ENCODE data around the gene CENPM.

CENPM gene

DNA sequence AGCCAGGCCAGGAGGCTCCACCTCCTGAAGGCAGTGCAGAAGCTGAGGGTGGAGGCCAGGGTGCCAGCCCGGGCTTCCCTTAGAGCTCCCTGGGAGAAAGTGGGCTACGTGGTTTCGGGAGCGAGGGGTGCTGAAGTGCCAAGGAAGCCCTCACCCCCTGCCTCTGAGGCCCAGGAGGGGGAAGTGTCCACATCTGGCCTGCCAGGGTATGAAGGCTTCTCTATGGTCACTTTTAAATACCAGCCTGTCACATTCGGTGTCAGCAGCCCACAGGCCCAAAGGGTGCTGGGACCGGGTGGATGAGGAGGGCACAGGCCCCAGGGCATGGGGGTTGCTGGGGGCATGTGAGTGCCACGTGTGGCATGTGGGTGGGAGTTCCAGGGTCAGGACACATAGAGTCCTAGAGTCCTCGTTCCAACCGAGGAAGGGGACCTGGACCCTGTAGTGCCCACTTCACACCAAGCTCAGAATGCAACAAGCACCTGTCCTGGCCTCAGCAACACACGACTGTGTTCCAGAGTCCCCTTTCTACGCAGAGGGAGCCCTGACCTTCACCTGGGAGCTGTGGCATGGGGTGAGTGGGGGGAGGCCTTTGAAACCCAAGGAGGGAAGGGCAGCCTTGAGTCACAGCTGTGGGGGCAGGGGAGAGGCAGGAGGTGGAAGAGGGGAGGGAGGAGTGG lies 33.8 kb downstream of the CENPM start:
- no peak for FAIRE-seq

DNA sequence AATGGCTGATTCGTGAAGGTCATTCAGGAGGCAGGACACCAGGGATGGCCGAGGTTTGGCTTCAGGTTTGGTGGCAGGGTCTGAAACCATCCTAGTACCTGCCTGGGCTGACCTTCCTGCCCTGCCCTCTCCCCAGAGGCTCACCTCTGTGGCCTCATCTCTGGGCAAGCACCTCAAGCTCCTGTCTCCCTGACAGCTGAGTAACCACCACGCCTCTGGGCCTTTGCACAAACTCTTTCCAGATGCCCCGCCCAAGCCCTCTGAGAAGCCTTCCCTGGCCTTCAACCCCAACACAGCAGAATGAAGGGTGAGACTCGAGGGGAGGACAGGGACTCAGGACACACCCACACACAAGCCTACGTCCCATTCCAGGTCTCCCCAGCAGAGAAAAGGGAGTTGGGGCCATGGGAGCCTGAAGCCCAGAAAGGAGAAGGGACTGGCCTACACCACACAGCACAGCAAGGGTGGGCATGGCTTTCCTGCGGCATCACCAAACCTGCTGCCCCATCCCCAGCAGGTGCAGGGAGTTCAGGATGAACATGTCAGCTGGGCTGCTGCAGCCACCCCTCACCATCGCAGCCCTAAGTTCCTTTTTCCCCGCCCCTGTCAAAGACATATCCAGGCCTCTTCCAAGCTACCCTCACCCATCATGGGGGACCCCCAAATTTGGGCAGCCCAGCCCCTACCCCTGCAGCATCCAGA lies 34.5 kb downstream of the CENPM start:
- no peak for FAIRE-seq

DNA sequence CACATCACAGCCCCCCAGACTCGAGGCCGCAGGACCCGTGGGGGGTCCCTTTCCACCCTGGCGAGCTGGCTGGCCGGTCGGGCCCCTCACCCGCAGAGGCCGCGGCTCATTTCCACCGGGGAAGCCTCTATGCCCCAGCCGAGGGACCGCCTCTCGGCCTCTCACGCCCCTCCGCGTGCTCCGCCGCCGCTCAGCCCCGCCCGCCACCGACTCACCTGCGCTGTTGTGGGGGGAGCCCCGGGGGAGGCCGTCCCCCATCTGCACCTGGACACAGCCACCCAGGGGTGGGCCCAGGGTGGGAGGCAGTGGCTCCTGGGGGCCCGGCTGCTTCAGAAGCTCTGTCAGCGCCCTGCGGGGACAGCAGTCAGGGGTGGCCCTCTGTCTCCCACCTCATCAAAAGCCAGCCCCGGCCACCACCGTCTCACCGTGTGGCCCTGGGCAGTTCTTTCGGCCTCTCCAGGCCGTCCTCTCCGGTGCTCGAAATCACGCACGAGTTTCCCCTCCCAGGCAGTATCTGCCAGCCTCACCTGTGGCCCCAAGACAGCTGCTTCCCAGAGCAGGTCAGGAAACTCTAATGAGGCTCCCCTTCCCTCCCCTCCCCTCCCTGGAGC lies 35.8 kb downstream of the CENPM start:
- FAIRE-seq, result no peak

DNA sequence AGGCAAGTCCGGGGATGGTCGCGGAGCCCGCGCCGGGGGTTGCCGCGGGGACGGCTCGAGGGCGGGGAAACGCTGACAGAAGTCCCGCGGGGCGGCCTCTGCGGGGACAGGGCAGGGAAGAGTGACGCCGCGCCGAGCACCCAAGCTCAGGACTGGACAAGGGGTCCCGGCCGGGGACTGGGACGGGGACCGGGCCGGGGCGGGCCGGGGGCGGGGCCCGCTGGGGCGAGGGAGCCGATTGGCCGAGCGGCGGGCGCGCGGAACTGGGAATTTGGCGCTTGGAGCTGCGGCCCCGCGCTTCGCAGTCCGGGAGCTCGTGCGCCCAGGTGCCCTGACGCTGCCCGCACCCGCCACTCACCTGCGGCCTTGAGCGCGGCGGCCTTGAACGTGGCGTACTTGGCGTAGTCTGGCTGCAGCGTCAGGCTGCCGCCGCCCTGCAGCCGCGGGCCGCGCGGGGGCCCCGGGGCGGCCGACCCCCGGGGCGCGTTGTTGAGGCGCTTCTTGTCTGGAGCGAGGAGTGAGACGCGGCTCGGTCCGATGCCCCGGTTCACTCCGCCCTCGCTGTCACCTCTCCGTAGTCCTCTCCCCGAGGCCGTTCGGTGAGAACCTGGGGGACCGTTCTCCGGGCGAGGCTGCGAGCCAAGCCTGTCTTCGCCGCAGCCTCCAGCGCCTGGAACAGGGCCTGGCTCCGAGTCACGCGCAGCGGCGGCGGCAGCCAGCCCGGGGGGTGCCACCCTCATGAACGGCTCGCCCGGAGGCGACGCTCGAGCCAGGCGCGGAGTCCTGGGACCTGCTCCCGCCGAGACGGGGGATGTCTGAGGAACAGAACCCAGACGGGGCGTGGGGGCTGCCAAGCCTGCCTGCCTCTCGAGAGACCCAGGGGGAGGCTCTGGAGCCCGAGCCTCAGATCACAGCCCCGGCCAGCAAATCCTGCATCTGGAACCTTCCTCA lies 36.6 kb downstream of the CENPM start:
- no peak for FAIRE-seq

DNA sequence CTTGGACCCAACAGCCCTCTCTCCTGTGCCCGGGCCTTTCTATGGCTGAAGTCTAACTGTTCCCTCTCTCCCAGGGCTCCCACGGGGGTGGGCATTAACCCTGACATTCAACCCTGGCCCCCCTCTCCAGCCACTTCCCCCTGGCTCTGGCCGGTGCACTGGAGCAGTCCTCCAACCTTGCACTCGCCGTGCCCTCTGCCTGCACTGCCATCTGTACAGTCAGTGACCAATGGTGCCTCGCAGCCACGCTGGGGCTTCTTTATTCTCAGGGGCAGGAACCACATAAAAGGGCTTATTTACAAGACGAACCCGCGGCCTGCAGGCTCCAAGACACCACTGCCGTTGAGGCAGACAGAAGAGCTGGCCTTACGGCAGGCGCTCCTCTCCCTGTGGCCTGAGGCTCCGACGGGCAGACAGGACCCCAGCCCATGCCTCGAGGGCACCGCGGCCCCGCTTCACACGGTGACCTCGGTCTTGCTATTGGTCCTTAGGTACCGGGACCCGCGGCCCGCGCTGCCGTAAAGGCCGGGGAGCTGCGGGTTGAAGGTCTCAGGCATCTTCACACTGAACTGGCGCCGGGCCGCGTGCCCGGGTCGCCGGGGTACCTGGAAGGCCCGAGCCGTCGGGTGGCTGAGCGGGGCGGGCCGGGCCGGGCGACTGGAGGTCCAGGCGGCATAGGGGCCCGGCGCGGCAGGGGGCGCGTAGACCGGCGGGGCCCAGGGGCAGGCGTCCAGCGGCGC lies 37.5 kb downstream of the CENPM start:
- no peak for FAIRE-seq

DNA sequence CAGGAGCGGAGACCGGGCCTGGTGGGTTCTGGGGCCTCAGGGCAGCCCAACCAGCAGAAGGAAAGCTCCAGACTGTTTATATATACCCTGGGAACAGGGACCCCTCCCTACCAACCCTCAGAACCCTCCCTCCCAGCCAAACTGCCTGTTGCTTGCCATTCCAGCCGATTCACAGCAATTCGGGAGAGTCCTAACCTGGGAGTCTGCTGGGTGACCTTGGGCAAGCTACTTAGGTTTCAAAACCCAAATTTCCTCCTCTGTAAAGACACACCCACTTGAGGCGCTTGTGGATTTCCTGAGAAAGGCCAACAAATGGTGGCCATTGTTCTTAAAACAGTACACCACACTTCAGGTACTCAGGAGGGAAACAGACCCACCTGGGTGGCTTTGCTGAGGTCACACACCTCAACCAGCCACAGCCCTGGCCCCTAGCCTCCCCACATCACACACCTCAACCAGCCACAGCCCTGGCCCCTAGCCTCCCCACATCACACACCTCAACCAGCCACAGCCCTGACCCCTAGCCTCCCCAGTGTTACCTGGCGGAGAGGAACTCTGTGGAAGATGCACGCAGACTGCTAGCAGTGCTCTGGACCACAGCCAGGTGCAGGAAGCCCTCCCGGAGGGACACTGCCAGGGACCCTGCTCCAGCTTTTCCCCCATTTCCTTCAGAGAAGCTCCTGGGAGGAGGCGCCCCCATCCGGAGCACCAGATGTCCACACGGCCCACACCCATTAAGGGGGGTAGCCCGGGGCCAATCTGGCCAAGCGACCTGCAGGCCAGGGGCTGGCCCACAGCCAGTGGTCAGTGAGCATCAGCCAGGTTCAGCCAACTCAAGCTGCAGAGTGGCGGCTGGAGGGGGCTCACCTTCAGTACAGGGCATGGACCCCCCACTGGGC lies 38.3 kb downstream of the CENPM start:
- FAIRE-seq, result no peak

DNA sequence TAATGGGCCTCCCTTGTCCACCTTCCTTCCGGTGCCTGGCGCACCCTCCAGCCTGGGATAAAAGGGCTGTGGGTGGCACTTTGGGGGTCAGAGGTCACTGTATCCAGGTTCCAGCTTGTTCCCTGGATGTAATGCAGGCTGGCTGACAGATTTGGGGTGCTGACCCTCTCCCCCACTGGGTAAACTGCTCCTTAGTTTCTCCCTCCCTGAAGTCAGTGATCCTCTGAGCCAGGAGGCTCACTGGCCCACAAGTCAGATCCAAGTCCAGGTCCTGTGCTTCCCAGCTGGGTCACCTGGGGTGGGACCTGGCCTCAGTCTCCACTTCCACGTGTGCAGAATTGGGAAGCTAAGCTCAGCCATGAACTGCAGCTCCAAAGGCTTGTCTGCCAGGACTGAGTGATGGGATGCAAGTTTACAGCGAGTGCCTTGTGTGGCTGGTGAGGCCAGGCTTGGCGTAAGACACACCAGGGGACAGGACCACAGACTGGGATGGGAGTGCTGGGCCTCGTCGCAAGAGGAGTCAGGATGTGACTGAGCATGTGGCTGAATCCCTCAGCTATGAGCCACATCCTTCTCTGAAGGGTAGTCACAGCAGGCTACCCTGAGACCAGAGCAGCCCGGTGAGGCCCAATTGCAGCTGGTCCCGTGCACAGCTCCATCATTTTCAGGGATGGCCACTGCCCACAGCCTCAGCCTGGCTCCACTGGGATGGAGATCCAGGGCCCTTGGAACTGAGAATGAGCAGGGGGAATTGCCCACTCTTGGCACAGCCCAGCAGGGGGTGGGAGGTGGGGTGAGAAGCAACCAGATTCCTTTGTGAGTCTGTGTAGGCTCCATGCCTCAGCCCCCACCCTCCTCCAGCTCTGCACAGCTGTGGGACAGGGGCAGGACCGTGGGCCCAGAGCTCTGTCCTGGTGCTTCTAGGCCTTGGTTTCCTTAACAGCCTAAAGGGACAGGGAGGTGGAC lies 39.2 kb downstream of the CENPM start:
- FAIRE-seq, result no peak

DNA sequence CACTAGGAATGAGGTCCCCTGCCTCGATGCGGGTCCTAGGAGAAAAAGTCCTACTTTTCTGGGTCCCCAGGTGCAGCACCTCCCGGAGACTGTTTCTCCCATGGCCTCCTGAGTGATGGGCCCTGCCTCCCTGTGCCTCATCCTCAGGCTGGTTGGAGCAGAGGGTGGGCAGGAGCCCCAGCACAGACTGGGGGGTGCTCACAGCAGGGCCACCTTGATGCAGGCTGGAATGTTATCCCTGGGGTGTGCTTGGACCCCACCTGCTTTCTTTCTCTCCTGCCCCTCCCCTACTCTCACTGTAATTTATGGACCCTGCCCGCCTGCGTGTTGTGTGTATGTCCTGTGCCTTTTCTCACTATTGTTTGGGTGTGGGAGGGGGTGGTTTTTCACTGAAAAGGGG lies 40.1 kb downstream of the CENPM start:
- FAIRE-seq, result no peak

DNA sequence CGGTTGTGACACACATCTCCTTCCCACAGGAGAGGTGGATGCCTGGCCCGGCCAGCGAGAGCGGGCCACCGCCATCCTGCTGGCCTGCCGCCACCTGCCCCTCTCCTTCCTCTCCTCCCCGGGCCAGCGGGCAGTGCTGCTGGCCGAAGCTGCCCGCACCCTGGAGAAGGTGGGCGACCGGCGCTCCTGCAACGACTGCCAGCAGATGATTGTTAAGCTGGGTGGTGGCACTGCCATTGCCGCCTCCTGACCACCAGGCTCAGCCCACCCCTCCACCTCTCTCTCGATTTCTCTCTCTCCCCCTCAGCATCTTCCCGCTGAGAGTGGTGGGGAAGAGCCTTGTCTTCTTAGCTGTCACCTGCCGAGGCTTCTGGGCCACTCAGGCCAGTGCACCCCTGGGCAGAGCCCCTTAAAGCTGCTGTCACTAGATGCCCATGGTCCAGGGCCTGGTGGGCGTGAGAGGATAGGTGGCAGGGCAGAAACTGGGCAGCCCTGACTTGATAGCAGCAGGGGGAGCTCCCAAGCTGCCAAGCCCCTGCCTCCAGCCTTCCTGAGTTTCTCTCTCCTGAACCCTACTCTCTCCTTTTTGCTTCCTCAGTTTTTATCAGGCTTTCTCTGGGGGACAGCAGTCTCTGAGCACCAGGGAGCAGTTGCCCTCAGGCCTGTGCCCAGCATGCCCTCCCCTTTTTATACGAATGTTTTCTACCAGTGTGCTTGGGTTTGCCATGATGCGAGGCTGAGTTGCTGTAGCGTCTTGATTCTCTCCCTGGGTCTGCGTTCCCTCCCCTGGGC lies 41.3 kb downstream of the CENPM start:
- no peak for FAIRE-seq

DNA sequence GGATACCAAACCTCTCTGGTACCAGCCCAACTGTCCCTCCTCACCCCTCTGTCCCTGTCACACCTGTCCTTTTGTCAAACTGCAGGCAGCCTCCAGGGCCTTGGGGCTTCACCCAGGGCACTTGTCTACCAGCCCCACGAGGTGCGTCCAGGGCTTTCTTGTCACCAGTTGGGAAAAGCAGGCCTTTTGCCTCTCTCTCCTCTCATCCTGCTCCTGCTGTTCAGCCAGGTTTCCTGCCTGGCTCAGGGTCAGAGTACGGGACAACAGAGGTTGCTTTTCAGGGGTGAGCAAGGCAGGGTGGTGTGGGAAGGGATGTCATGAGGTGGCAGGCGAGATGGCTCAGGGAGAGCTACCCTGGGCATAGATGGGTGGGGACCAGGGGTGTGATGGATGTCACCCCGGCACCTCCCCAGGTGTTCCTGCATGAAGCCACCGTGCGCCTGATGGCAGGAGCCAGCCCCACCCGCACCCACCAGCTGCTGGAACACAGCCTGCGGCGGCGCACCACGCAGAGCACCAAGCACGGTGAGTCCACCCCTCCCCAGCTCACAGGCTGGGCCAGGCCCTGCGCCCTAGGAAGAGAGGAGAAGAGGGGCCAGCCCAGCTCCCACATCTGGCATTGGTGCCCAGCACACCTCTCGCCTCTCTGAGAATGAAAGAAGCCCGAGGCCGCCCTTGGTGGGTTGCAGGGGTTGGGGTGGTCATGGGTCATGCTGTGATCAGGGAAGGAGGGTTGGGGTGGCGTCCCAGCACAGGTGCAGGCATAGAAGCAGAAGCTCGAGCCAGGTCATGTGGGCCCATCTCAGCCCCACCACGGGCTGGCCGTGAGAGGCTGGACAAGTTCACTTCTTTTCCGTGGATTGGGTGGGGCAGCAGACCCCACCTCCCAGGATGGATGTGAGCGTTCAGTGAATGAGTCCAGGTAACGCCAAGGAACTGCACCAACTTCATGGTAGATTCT lies 42.2 kb downstream of the CENPM start:
- FAIRE-seq, result no peak

DNA sequence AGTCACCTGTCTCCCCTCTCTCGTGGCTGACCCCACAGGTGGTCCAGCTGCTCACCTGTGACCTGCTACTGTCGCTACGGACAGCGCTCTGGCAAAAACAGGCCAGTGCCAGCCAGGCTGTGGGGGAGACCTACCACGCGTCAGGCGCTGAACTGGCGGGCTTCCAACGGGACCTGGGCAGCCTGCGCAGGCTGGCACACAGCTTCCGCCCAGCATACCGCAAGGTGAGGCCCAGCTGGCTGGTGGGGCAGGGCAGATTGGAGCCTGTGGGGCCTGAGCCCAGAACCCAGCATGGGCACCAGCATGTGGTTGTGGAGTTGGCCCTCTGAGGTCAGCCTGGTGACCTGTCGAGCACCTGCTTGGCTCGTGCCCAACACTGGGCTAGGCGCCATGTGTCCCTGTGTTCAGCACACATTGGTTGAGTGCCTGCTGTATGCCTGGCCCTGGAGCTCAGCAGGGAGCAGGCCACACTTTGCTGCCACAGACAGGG lies 44.0 kb downstream of the CENPM start:
- no peak for FAIRE-seq

DNA sequence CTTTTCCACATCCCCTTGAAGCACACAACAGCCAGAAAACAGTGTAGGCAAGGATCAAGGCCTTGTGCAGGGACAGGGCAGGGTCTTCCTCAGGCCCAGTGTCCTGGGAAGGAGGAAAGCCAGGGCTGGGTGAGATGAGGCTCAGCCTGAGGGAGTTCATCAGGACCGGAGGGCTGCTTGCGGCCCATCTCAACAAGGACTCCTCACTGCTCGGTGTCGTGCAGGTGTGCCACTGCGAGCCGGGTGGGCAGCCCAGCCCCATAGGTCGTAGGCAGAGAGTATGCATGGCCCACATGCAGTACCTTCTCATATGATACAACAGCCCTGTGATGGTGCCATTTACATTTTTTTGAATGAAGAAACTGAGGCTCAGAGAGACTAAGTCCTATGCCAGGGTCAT lies 44.9 kb downstream of the CENPM start:
- FAIRE-seq, result no peak

DNA sequence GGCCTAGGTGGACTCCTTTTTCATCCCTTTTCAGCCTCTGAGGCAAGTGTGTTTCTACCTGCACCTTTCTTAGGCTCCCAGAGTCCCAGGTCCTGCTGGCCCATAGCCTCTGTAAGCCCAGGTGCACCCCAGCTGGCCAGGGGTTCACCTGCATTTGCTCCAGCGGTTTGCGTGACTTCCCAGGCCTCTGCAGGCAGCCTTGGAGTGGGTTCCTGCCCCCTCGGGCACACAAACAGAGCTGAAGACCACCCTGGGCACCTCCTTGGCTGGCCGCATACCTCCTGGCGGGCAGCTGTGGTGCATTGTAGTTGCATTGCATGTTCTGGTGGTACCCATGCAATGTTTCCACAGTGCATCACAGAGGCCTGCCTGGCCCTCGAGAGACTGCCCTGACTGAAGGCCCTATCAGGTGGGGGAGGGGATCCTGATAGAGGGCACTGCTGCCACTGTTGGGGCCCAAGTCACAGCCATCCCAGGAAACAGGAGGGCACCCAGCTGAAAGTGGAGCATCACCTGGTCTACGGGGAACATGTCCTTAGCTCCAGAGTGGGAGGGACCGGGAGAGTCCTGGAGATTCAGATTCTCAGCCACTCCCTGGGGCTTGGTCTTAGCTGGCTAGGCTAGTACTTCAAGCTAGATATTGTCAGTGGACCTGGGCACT lies 46.2 kb downstream of the CENPM start:
- FAIRE-seq, result no peak

DNA sequence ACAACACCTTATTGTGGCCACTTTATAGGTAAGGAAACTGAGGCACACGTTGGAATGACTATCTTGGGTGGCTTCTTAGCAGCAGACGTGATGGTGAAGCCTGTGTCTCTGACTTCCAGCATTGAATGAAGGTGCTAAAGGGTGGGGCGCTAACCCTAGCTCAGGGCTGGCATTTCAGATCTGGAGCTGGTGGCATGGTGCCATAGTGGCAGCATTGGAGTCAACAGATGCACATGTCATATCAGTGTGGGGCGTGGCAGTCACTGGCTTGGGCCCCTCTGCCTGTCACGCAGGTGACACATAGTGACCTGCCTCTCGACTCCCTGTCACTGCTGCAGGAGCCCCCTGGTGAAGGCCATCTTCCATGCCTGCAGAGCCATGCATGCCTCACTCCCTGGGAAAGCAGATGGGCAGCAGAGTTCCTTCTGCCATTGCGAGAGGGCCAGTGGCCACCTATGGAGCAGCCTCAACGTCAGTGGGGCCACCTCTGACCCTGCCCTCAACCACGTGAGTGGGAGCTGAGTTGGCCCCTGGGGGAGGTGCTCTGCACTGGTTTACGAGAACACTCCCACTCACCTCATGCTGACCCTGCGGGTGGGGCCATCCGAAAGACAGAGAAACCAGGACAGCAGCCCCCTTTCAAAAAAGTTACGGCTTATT lies 46.8 kb downstream of the CENPM start:
- FAIRE-seq, result no peak

DNA sequence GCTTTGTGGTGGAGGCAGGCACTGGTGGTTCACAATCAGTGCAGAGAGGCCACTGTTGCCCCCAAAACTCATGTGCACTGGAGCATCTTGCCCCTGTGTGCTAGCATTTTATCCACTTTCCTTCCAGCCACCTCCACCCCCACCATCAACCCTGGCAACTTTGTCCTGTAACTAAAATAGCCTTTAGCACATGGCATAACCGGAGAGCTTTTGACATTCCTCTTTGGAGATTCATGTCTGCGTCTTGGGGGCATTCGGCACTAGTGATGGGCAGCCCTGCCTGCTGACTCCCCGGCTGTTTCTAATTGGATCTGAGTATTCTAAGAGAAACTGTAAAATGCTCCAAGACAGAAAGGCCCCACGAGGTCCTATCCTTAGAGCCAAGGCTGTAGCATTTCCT lies 47.8 kb downstream of the CENPM start:
- FAIRE-seq, result no peak

DNA sequence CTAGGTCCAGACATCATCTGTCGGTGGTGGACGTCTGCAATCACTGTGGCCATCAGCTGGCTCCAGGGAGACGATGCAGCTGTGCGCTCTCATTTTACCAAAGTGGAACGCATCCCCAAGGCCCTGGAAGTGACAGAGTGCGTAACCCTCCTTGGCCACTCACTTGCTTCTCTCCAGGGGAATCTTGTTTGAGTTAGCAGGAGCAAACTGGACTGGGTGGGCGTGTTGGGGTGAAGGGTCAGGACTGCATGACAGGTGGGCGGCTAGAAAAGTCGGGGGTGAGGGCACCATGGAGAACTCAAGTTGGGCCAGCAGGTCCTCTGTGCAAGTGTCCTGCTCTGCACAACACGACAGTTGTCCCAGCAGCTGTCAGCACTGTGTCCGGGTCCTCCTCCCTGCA lies 48.3 kb downstream of the CENPM start:
- FAIRE-seq, result no peak
